H1 (cell line): Measurements from ENCODE around the gene CTIF. TPM values are rescaled to one million over a fixed set of nuclear protein-coding genes. Genes with fewer than 3 reads are reported as not detected.

Experiments
- CTCF ChIA-PET: fragments of 300-600 bp; sonication (Branson Sonifier 250); formaldehyde crosslinking; loops from one replicate; lab custom pipeline; 2021; ENCODE audit not compliant: partially characterized antibody; lab: Charles Lee
- POLR2A ChIA-PET: fragments of 300-600 bp; sonication (Branson Sonifier 250); formaldehyde crosslinking; loops from one replicate; lab custom pipeline; 2021; ENCODE audit warnings: inconsistent platforms; ENCODE audit not compliant: partially characterized antibody; lab: Charles Lee
- DNase-seq, 2 experiments: peaks; one replicate each; pipeline versions ENCODE4 v3.0.0 to v3.0.0-alpha.2; 2010 to 2022; ENCODE audit warnings: low spot score in 2 of 2, low read depth in 1 of 2, mixed read lengths in 1 of 2
- FAIRE-seq: peaks from 2 replicates; lab custom pipeline; 2011; peaks lifted over from hg19 to GRCh38; lab: Jason Lieb, UNC
- H2AFZ ChIP-seq: 2 replicates; pipeline ENCODE4 v1.8.1; 2012; ENCODE audit warnings: low read length, inconsistent platforms
- H2AK5ac ChIP-seq: 2 replicates; pipeline ENCODE4 v1.6.1; 2013; ENCODE audit warnings: low read depth, low read length
- H2BK120ac ChIP-seq: replicated peaks from 2 replicates; pipeline ENCODE3; 2013; ENCODE audit warnings: low read depth, low read length, inconsistent platforms
- H2BK12ac ChIP-seq: 2 replicates; pipeline ENCODE4 v1.6.1; 2013; ENCODE audit warnings: low read depth, low read length
- H2BK15ac ChIP-seq: 2 replicates; pipeline ENCODE4 v1.6.1; 2013; ENCODE audit warnings: low read length
- H2BK20ac ChIP-seq: 2 replicates; pipeline ENCODE4 v1.6.1; 2013; ENCODE audit warnings: low read length
- H2BK5ac ChIP-seq: 2 replicates; pipeline ENCODE4 v1.6.1; 2013; ENCODE audit warnings: low read depth, low read length
- H3K14ac ChIP-seq: 2 replicates; pipeline ENCODE4 v1.6.1; 2013; ENCODE audit warnings: inconsistent platforms; ENCODE audit not compliant: insufficient read length
- H3K18ac ChIP-seq: 2 replicates; pipeline ENCODE4 v1.6.1; 2013; ENCODE audit warnings: low read length; ENCODE audit errors: extremely low read depth
- H3K23ac ChIP-seq: 2 replicates; pipeline ENCODE4 v1.6.1; 2013; ENCODE audit warnings: inconsistent platforms; ENCODE audit not compliant: insufficient read length
- H3K23me2 ChIP-seq: 2 replicates; pipeline ENCODE4 v1.6.1; 2013; ENCODE audit warnings: low read depth, low read length
- H3K27ac ChIP-seq: 2 replicates; pipeline ENCODE4 v1.6.1; 2011; ENCODE audit warnings: low read depth, low read length, inconsistent platforms
- H3K27me3 ChIP-seq, 4 experiments: replicated peaks in 1 of 4; 1 replicate in 1 of 4; 2 replicates in 3 of 4; pipeline versions ENCODE4 v1.6.1 to v1.8.1; 2011 to 2013; ENCODE audit warnings: low read length in 3 of 4, mild to moderate bottlenecking in 3 of 4, inconsistent platforms in 2 of 4, mixed read lengths in 2 of 4, moderate library complexity in 1 of 4; ENCODE audit not compliant: control insufficient read depth in 3 of 4, insufficient read depth in 3 of 4; ENCODE audit errors: extremely low read depth in 1 of 4
- H3K36me3 ChIP-seq, 4 experiments: 2 replicates each; pipeline versions ENCODE4 v1.6.1 to v1.8.1; 2011 to 2013; ENCODE audit warnings: mild to moderate bottlenecking in 4 of 4, low read length in 3 of 4, moderate library complexity in 2 of 4, control low read depth in 1 of 4, inconsistent platforms in 1 of 4; ENCODE audit not compliant: insufficient read depth in 4 of 4, control insufficient read depth in 2 of 4
- H3K4ac ChIP-seq: replicated peaks from 2 replicates; pipeline ENCODE3; 2013; ENCODE audit warnings: low read length, low read depth, mixed read lengths, inconsistent platforms; ENCODE audit not compliant: insufficient read length
- H3K4me1 ChIP-seq, 4 experiments: replicated peaks in 1 of 4; 1 replicate in 1 of 4; 2 replicates in 3 of 4; pipeline versions ENCODE4 v1.6.1 to v1.8.1; 2011 to 2013; ENCODE audit warnings: low read length in 3 of 4, inconsistent platforms in 2 of 4, mixed read lengths in 1 of 4; ENCODE audit not compliant: insufficient read depth in 4 of 4, control insufficient read depth in 3 of 4
- H3K4me2 ChIP-seq, 2 experiments: 2 replicates each; pipeline versions ENCODE4 v1.6.1 to v1.8.1; 2011 to 2013; ENCODE audit warnings: low read depth in 2 of 2, low read length in 2 of 2, control low read depth in 1 of 2, inconsistent platforms in 1 of 2, mild to moderate bottlenecking in 1 of 2; ENCODE audit not compliant: insufficient read depth in 1 of 2
- H3K4me3 ChIP-seq, 4 experiments: fragments of 200-600, 300-600 bp in 1 of 4; sonication (generic), shearing (Covaris generic), sonication (Bioruptor Twin) in 1 of 4; 2 replicates each; pipeline versions ENCODE4 v1.5.1 to v1.8.1; 2011 to 2016; ENCODE audit warnings: low read length in 4 of 4, low read depth in 3 of 4, control low read depth in 2 of 4, inconsistent platforms in 2 of 4, mild to moderate bottlenecking in 2 of 4, mixed read lengths in 1 of 4, moderate library complexity in 1 of 4; ENCODE audit not compliant: insufficient read depth in 2 of 4; ENCODE audit errors: extremely low read depth in 1 of 4
- H3K56ac ChIP-seq: replicated peaks from 2 replicates; pipeline ENCODE3; 2013; ENCODE audit warnings: low read depth, mild to moderate bottlenecking, mixed read lengths, low read length, inconsistent platforms; ENCODE audit not compliant: insufficient read length
- H3K79me1 ChIP-seq: 2 replicates; pipeline ENCODE4 v1.6.1; 2013; ENCODE audit warnings: low read depth, low read length, control low read depth
- H3K79me2 ChIP-seq, 2 experiments: 2 replicates each; pipeline versions ENCODE4 v1.6.1 to v1.8.1; 2012 to 2013; ENCODE audit warnings: low read length in 2 of 2, mild to moderate bottlenecking in 2 of 2, inconsistent platforms in 1 of 2; ENCODE audit not compliant: insufficient read depth in 2 of 2, control insufficient read depth in 1 of 2
- H3K9ac ChIP-seq, 4 experiments: replicated peaks in 1 of 4; 1 replicate in 1 of 4; 2 replicates in 3 of 4; pipeline versions ENCODE4 v1.6.1 to v1.8.1; 2011 to 2013; ENCODE audit warnings: low read depth in 3 of 4, low read length in 3 of 4, control low read depth in 2 of 4, mild to moderate bottlenecking in 2 of 4, moderate library complexity in 2 of 4, inconsistent platforms in 1 of 4; ENCODE audit errors: extremely low read depth in 1 of 4
- H3K9me3 ChIP-seq, 2 experiments: 2 replicates each; pipeline versions ENCODE4 v1.6.1 to v1.8.1; 2012 to 2013; ENCODE audit warnings: mild to moderate bottlenecking in 2 of 2, moderate library complexity in 2 of 2, control low read depth in 1 of 2, inconsistent platforms in 1 of 2, low read depth in 1 of 2, low read length in 1 of 2, mixed read lengths in 1 of 2; ENCODE audit not compliant: insufficient read depth in 2 of 2
- H4K20me1 ChIP-seq, 2 experiments: replicated peaks in 1 of 2; 2 replicates each; pipeline versions ENCODE3 to v1.8.1; 2011 to 2013; ENCODE audit warnings: inconsistent platforms in 2 of 2, low read length in 2 of 2, mild to moderate bottlenecking in 1 of 2; ENCODE audit not compliant: insufficient read depth in 2 of 2, control insufficient read depth in 1 of 2
- H4K5ac ChIP-seq: 2 replicates; pipeline ENCODE4 v1.6.1; 2013; ENCODE audit warnings: low read length, low read depth, mixed read lengths, inconsistent platforms; ENCODE audit not compliant: insufficient read length
- H4K8ac ChIP-seq: 2 replicates; pipeline ENCODE4 v1.8.0; 2013; ENCODE audit warnings: mild to moderate bottlenecking, moderate library complexity, low read length, inconsistent platforms; ENCODE audit not compliant: insufficient read depth; ENCODE audit errors: extremely low read depth
- H4K91ac ChIP-seq: replicated peaks from 2 replicates; pipeline ENCODE3; 2013; ENCODE audit warnings: low read length, mixed read lengths, inconsistent platforms; ENCODE audit not compliant: insufficient read length
- ATF2 ChIP-seq: IDR thresholded peaks from 2 replicates; pipeline ENCODE4 v1.6.1; 2012; ENCODE audit warnings: low read length, inconsistent platforms
- CBX8 ChIP-seq: fragments of 300-800, 300-1000 bp; sonication (generic); IDR thresholded peaks from 2 replicates; pipeline ENCODE4 v1.7.1; 2016; ENCODE audit warnings: low read depth, low read length, borderline replicate concordance
- CHD1 ChIP-seq: IDR thresholded peaks from 2 replicates; pipeline ENCODE4 v1.6.1; 2012; ENCODE audit warnings: low read depth, low read length, improper control_type of control experiment
- E2F6 ChIP-seq: IDR thresholded peaks from 2 replicates; pipeline ENCODE4 v1.6.1; 2012; ENCODE audit warnings: inconsistent platforms
- EP300 ChIP-seq, 2 experiments: IDR thresholded peaks; 1 replicate in 1 of 2; 2 replicates in 1 of 2; pipeline ENCODE4 v1.6.1; 2011 to 2012; ENCODE audit warnings: low read depth in 2 of 2, low read length in 2 of 2, mild to moderate bottlenecking in 2 of 2, borderline replicate concordance in 1 of 2, inconsistent platforms in 1 of 2, moderate library complexity in 1 of 2
- JUND ChIP-seq: IDR thresholded peaks from 2 replicates; pipeline ENCODE4 v1.6.1; 2011; ENCODE audit warnings: mild to moderate bottlenecking, improper control_type of control experiment, low read length
- MAFK ChIP-seq: IDR thresholded peaks from 2 replicates; pipeline ENCODE4 v1.6.1; 2012; ENCODE audit warnings: low read depth, mild to moderate bottlenecking, improper control_type of control experiment, low read length
- POLR2AphosphoS5 ChIP-seq: IDR thresholded peaks from 2 replicates; pipeline ENCODE4 v1.6.1; 2011; ENCODE audit warnings: low read depth, low read length
- SRF ChIP-seq: IDR thresholded peaks from 2 replicates; pipeline ENCODE4 v1.6.1; 2011; ENCODE audit warnings: mild to moderate bottlenecking, low read depth, low read length, moderate library complexity
- TAF1 ChIP-seq: IDR thresholded peaks from 2 replicates; pipeline ENCODE4 v1.6.1; 2011; ENCODE audit warnings: mild to moderate bottlenecking, low read depth, low read length
- TEAD4 ChIP-seq: IDR thresholded peaks from 2 replicates; pipeline ENCODE4 v1.6.1; 2012; ENCODE audit warnings: low read depth, low read length, inconsistent platforms, mixed read lengths
- WGBS, 2 experiments: shearing (Covaris generic) in 1 of 2; methylation state at CpG; one replicate each; pipeline versions ENCODE4 v1.1.6 to v1.1.7; 2013 to 2015; ENCODE audit warnings: low lambda C conversion rate in 2 of 2, mixed read lengths in 2 of 2, inconsistent platforms in 1 of 2, low coverage in 1 of 2, missing lambda C conversion rate in 1 of 2; ENCODE audit not compliant: insufficient replicate concordance in 2 of 2, insufficient coverage in 1 of 2, insufficient read length in 1 of 2; ENCODE audit errors: extremely low coverage in 1 of 2, missing lambda C conversion rate in 1 of 2; 5-methylcytosine and 5-hydroxymethylcytosine counted together
- polyA plus RNA-seq, 7 experiments: library from polyadenylated mRNA; depleted of rRNA in 3 of 7; stranded (reverse) in 5 of 7; unstranded in 2 of 7; fragments of >200 nt in 5 of 7; fragments of 200-250 nt in 2 of 7; gene quantifications; 1 replicate in 5 of 7; 2 replicates in 1 of 7; 4 replicates in 1 of 7; pipeline versions ENCODE4 v1.2.1 to v1.2.3, GENCODE V29; 2011 to 2013; ENCODE audit warnings: missing spikeins in 2 of 7, mixed read lengths in 2 of 7
- total RNA-seq: library from RNA; stranded (reverse); fragmentation: NEBNext Ultra II Directional; extraction: Animal tissue kit (Norgen Biotek cat#: 25700); gene quantifications from 2 replicates; pipeline ENCODE4 v1.2.1, GENCODE V29; 2021

Gene CTIF
- total and polyA plus RNA-seq, 2 of the 8 experiments (the other 6 are each of a cell fraction or from before 2014, with no cell fraction given): 9.0 to 17.8 TPM

DNA sequence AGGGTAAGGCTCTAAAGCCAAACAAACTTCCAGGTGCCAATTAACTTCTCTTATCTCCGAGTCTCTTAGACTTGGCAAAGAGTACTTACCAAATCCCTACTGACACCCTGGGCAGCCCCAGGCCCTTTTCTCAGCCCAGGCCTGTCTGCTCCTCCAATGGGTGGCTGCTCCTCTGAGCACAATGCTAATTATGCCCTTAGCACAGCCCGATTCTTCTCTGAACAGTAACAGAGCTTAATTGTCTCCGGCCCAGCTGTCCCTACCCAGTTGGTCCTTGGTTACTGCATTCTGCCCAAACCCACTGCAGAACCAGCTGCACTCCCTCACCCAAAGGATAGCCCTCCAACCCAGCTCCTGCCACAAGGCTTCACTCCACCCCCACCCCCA is 301.7 kb downstream of the CTIF start:
- ChIA-PET POLR2A (interaction anchor here (1.6 kb wide), 1 partner anchor 11 kb away, joined by 5 read pairs; no protein-coding TSS in a partner anchor), CTCF (interaction anchor here (0.7 to 1.4 kb wide), 3 partner anchors 11 to 173 kb away, joined by 3 to 9 read pairs (median 4); no protein-coding TSS in a partner anchor)
- H3K56ac ChIP-seq: no peak overlapping the region
- no peak overlapping the region for H2BK5ac ChIP-seq
- no peaks in the 10 kb centered on the region for H3K23me2 ChIP-seq
- H3K4me1 ChIP-seq: peaks cover 0 to 22% (median 10%) of the 10 kb centered on the region in 4 experiments; a peak in 6 of 7 replicates
- no peak overlapping the region for H3K27ac ChIP-seq
- no peak overlapping the region for H3K9ac ChIP-seq
- no peak overlapping the region for H3K18ac ChIP-seq
- TF ChIP-seq POLR2AphosphoS5 (no peak), E2F6 (no peak), JUND (no peak), SRF (no peak), TEAD4 (no peak), CHD1 (no peak), EP300 (IDR thresholded peaks at IDR 0.05; ENCODE audit: borderline replicate concordance in 1 of 2, low read depth in 2 of 2, low read length in 2 of 2) (no peak), ATF2 (no peak), TAF1 (no peak), MAFK (no peak), CBX8 (no peak)
- no peak for DNase-seq
- no peak for FAIRE-seq
- H4K5ac ChIP-seq: no peak overlapping the region
- no peak overlapping the region for H2AK5ac ChIP-seq
- no peak overlapping the region for H4K91ac ChIP-seq
- no peak overlapping the region for H2AFZ ChIP-seq
- H3K4me3 ChIP-seq: no peak overlapping the region
- H3K79me2 ChIP-seq: no peaks in the 10 kb centered on the region
- H3K14ac ChIP-seq: no peak overlapping the region
- H4K8ac ChIP-seq: no peak overlapping the region
- 95% methylated on average over 3 of the region's 3 CpGs; no CpG with 5 or more reads in 1 of the 2 experiments for WGBS, 2 experiments
- no peaks in the 10 kb centered on the region for H3K9me3 ChIP-seq
- H3K36me3 ChIP-seq: no peaks in the 10 kb centered on the region
- H3K23ac ChIP-seq: no peak overlapping the region
- H2BK120ac ChIP-seq: no peak overlapping the region
- H2BK15ac ChIP-seq: no peak overlapping the region
- H2BK20ac ChIP-seq: no peak overlapping the region
- H4K20me1 ChIP-seq: no peaks in the 10 kb centered on the region
- no peak overlapping the region for H3K4me2 ChIP-seq
- no peaks in the 10 kb centered on the region for H3K79me1 ChIP-seq
- no peak overlapping the region for H2BK12ac ChIP-seq
- H3K27me3 ChIP-seq: no peaks in the 10 kb centered on the region
- H3K4ac ChIP-seq: no peak overlapping the region
